ENCODE measurements around the gene COMMD1.

COMMD1 gene

DNA sequence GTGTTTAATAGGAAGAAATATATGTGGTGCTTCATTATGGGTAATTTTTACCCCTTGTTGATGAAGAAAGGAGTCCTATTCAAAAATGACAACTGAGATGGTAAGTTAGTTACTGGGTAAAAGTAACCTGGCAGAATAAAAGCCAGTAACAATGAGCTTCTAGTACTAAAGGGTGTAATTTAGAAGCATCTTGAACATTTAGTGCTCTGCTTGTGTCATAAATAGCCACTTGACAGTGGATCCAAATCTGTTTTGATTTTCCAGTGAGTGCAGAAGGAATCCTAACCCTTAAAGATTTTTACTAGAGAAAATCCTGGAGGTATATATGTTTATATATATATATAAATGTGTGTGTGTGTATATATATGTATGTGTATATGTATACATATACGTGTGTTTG lies 15.1 kb downstream of the COMMD1 start:
- Histone ChIP-seq H3K4me1 (ENCODE audit: insufficient read depth, low read length) (no peaks in the 10 kb centered on the region), H4K20me1 (ENCODE audit: insufficient read depth, low read length) (no peaks in the 10 kb centered on the region), H3K36me3 (ENCODE audit: insufficient read depth, low read length) (no peaks in the 10 kb centered on the region), H3K27me3 (ENCODE audit: insufficient read depth, low read length, poor library complexity) (no peaks in the 10 kb centered on the region), H3K4me3 (ENCODE audit: low read depth in 1 of 2, low read length in 2 of 2) (no peak overlapping the region), H3K27ac (ENCODE audit: low read length) (no peak overlapping the region), H3K4me2 (ENCODE audit: insufficient read depth, low read length) (no peak overlapping the region), H3K9ac (ENCODE audit: low read depth, low read length) (no peak overlapping the region), H2AFZ (ENCODE audit: low read depth, low read length) (no peak overlapping the region), H3K79me2 (ENCODE audit: insufficient read depth, low read length) (no peaks in the 10 kb centered on the region), H3K9me3 (ENCODE audit: insufficient read depth, low read length, severe bottlenecking) (no peaks in the 10 kb centered on the region)
- DNase-seq (no peak), ATAC-seq (ENCODE audit: insufficient read depth, low read depth) (no peak)
- TF ChIP-seq, protein P1, sequence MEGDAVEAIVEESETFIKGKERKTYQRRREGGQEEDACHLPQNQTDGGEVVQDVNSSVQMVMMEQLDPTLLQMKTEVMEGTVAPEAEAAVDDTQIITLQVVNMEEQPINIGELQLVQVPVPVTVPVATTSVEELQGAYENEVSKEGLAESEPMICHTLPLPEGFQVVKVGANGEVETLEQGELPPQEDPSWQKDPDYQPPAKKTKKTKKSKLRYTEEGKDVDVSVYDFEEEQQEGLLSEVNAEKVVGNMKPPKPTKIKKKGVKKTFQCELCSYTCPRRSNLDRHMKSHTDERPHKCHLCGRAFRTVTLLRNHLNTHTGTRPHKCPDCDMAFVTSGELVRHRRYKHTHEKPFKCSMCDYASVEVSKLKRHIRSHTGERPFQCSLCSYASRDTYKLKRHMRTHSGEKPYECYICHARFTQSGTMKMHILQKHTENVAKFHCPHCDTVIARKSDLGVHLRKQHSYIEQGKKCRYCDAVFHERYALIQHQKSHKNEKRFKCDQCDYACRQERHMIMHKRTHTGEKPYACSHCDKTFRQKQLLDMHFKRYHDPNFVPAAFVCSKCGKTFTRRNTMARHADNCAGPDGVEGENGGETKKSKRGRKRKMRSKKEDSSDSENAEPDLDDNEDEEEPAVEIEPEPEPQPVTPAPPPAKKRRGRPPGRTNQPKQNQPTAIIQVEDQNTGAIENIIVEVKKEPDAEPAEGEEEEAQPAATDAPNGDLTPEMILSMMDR (IDR thresholded peaks at IDR 0.05; ENCODE audit: borderline replicate concordance, extremely low read depth, low read length, poor library complexity, severe bottlenecking): no peak
- no peak for TF ChIP-seq EZH2 (IDR thresholded peaks at IDR 0.05; ENCODE audit: borderline replicate concordance, low read depth, low read length, severe bottlenecking)

DNA sequence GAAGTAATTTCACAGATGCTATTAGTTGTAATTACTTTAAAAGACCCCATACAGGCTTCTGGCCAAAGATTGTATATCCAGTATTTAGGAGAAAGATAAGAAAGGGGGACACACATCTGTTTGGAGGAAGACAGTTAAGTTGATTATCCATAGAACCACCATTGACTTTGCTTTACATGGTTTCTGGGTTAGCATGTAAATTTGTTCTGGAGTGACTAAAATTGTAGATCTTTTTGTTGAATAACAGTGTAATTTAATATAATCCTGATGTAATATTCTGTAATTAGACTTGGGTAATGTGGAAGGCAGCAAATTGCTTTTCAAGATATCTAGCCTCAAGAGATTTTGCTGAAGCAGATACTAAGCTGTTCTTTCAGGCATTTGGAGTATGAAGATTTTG lies 17.2 kb downstream of the COMMD1 start:
- no peaks in the 10 kb centered on the region for H3K27me3 ChIP-seq (ENCODE audit: insufficient read depth, low read length, poor library complexity)
- no peaks in the 10 kb centered on the region for H4K20me1 ChIP-seq (ENCODE audit: insufficient read depth, low read length)
- ATAC-seq (ENCODE audit: insufficient read depth, low read depth) (no peak), DNase-seq (no peak)
- H3K4me3 ChIP-seq (ENCODE audit: low read depth in 1 of 2, low read length in 2 of 2): no peak overlapping the region
- H3K9ac ChIP-seq (ENCODE audit: low read depth, low read length): no peak overlapping the region
- no peak for TF ChIP-seq EZH2 (IDR thresholded peaks at IDR 0.05; ENCODE audit: borderline replicate concordance, low read depth, low read length, severe bottlenecking)
- TF ChIP-seq, protein P1 (IDR thresholded peaks at IDR 0.05; ENCODE audit: borderline replicate concordance, extremely low read depth, low read length, poor library complexity, severe bottlenecking): no peak
- H3K27ac ChIP-seq (ENCODE audit: low read length): no peak overlapping the region
- H2AFZ ChIP-seq (ENCODE audit: low read depth, low read length): no peak overlapping the region
- no peaks in the 10 kb centered on the region for H3K9me3 ChIP-seq (ENCODE audit: insufficient read depth, low read length, severe bottlenecking)
- H3K36me3 ChIP-seq (ENCODE audit: insufficient read depth, low read length): no peaks in the 10 kb centered on the region
- no peaks in the 10 kb centered on the region for H3K79me2 ChIP-seq (ENCODE audit: insufficient read depth, low read length)
- H3K4me2 ChIP-seq (ENCODE audit: insufficient read depth, low read length): no peak overlapping the region
- H3K4me1 ChIP-seq (ENCODE audit: insufficient read depth, low read length): no peaks in the 10 kb centered on the region

DNA sequence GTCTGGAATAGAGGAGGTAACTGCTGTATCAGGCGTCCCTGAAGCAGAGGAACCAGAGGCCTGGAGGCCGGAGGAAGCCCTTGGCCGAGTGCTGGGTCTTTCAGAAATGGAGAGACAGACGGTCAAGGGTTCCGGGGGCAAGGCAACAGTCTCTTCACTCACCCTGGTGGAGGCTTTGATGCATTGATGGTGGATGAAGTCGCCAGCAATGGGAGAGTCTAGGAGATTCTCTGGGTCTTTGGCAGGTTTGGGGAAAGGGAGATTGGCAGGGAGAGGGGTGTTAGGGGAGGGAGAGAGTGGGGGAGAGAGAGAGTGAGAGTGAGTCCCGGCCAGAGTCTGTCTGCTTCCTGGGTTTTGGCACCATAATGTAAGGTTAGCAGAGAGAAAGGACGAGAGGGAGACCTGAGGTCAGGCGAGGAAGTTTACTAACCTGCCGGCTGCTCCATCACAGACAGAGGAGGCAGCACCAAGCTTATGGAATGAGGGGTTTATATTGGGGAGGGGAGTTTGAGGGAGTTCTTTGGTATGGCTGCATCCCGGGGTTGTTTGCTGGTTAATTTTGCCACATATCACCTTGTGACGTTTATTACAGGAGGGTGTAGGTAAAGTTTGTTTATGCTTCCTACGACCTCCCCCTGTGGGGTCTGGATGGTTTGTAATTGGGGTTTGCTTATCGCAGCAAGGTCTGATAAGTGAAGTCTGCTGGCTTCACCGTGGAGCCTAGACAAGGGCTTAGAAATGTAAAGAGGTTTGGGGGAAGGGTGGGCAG lies 19.6 kb downstream of the COMMD1 start:
- Histone ChIP-seq H4K20me1 (ENCODE audit: insufficient read depth, low read length) (no peaks in the 10 kb centered on the region), H3K36me3 (ENCODE audit: insufficient read depth, low read length) (no peaks in the 10 kb centered on the region), H3K4me1 (ENCODE audit: insufficient read depth, low read length) (no peaks in the 10 kb centered on the region), H3K9ac (ENCODE audit: low read depth, low read length) (no peak overlapping the region), H3K27ac (ENCODE audit: low read length) (no peak overlapping the region), H3K27me3 (ENCODE audit: insufficient read depth, low read length, poor library complexity) (no peaks in the 10 kb centered on the region), H3K4me3 (ENCODE audit: low read depth in 1 of 2, low read length in 2 of 2) (no peak overlapping the region), H3K79me2 (ENCODE audit: insufficient read depth, low read length) (no peaks in the 10 kb centered on the region), H2AFZ (ENCODE audit: low read depth, low read length) (no peak overlapping the region), H3K9me3 (ENCODE audit: insufficient read depth, low read length, severe bottlenecking) (no peaks in the 10 kb centered on the region), H3K4me2 (ENCODE audit: insufficient read depth, low read length) (no peak overlapping the region)
- no peak for TF ChIP-seq EZH2 (IDR thresholded peaks at IDR 0.05; ENCODE audit: borderline replicate concordance, low read depth, low read length, severe bottlenecking)
- TF ChIP-seq, protein P1 (IDR thresholded peaks at IDR 0.05; ENCODE audit: borderline replicate concordance, extremely low read depth, low read length, poor library complexity, severe bottlenecking): no peak
- ATAC-seq (ENCODE audit: insufficient read depth, low read depth): no peak
- DNase-seq: no peak
